Testis (tissue), 2 donors: Measurements from ENCODE around the gene SNF8.

Source experiments
- CTCF ChIP-seq, 3 experiments: fragments of 450-650 bp in 2 of 3; fragments of 200-600 bp in 1 of 3; sonication (generic) in 1 of 3; IDR thresholded peaks; one replicate each; pipeline ENCODE4 v1.5.1; 2016 to 2019; ENCODE audit warnings: antibody characterized with exemption in 3 of 3, mild to moderate bottlenecking in 2 of 3, moderate library complexity in 1 of 3
- POLR2A ChIP-seq: fragments of 450-650 bp; IDR thresholded peaks from one replicate; pipeline ENCODE4 v1.6.1; 2017; ENCODE audit warnings: antibody characterized with exemption, mild to moderate bottlenecking, moderate library complexity

- TF ChIP-seq CTCF (IDR thresholded peaks at IDR 0.05) (no peak), POLR2A (no peak)
Observed at GRCh38 chr17:48928876-48929811, 15.5 kb downstream of the SNF8 start.
